ENCODE measurements around the gene TNFRSF6B. TPM values are rescaled to one million over a fixed set of nuclear protein-coding genes. Genes with fewer than 3 reads are reported as not detected.
"Not testable (repeated sequence)": the region's sequence is repeated elsewhere in the genome, so short reads cannot be mapped to it uniquely, and the experiment has no call there.

The TNFRSF6B gene
- polyA plus RNA-seq, 6 donors from 2014 or later, result not detected

GRCh38 chr20:63657937-63658748, 38.3 kb upstream of the TNFRSF6B start, which contains the start of gene RTEL1:
Gene RTEL1 (plus strand): TSS chr20:63658312. CDS start chr20:63659403, 1,091 bp downstream.
- no peaks in the 10 kb centered on the region for H3K27me3 Mint-ChIP-seq
- H3K27ac Mint-ChIP-seq, result peak within 1 kb of the TSS; percentile 86 to 97 (median 91)
- peak; percentile 85 for DNase-seq
- no peaks in the 10 kb centered on the region for H3K36me3 Mint-ChIP-seq
- ATAC-seq (ENCODE audit: low read depth in 2 of 2), result peak; percentile 87 to 91
- peaks cover 15 to 36% (median 34%) of the 10 kb centered on the region in 3 donors for H3K4me1 Mint-ChIP-seq
- no peaks in the 10 kb centered on the region for H3K9me3 Mint-ChIP-seq
- H3K4me3 Mint-ChIP-seq, result peak within 1 kb of the TSS; percentile 86 to 100 (median 96)

- DNase-seq, result no peak
- peak overlapping the region in 5 of 6 donors; percentile 89 to 97 (median 92) for H3K27ac Mint-ChIP-seq
- H3K27me3 Mint-ChIP-seq, result no peaks in the 10 kb centered on the region
- peak in 1 of 2 donors; percentile 22 for ATAC-seq (ENCODE audit: low read depth in 2 of 2)
- no peaks in the 10 kb centered on the region for H3K9me3 Mint-ChIP-seq
- peak overlapping the region; percentile 86 to 100 (median 96) for H3K4me3 Mint-ChIP-seq
- no peaks in the 10 kb centered on the region for H3K36me3 Mint-ChIP-seq
- peaks cover 15 to 33% (median 33%) of the 10 kb centered on the region in 3 donors for H3K4me1 Mint-ChIP-seq
Measured at GRCh38 chr20:63658749-63659187, 37.7 kb upstream of the TNFRSF6B start.

- ATAC-seq (ENCODE audit: low read depth in 2 of 2) (no peak), DNase-seq (no peak)
- Mint-ChIP-seq H3K4me1 (peaks cover 11 to 28% (median 27%) of the 10 kb centered on the region in 3 donors), H3K4me3 (peak overlapping the region; percentile 86 to 100 (median 96)), H3K36me3 (no peaks in the 10 kb centered on the region), H3K9me3 (no peaks in the 10 kb centered on the region), H3K27ac (no peak overlapping the region), H3K27me3 (no peaks in the 10 kb centered on the region)
Measured at GRCh38 chr20:63659370-63659769, 37.1 kb upstream of the TNFRSF6B start.

- not testable (repeated sequence) for H3K27me3 Mint-ChIP-seq, DNase-seq
- H3K4me3 Mint-ChIP-seq, result peak overlapping the region in 6 of 8 donors; percentile 13 to 100 (median 96)
Measured at GRCh38 chr20:63660174-63660573, 36.3 kb upstream of the TNFRSF6B start.

GRCh38 chr20:63660622-63661021, 35.8 kb upstream of the TNFRSF6B start:
- no peaks in the 10 kb centered on the region for H3K27me3 Mint-ChIP-seq
- no peaks in the 10 kb centered on the region for H3K36me3 Mint-ChIP-seq
- peaks cover 11 to 25% (median 23%) of the 10 kb centered on the region in 3 donors for H3K4me1 Mint-ChIP-seq
- no peak overlapping the region for H3K27ac Mint-ChIP-seq
- DNase-seq, result no peak
- no peaks in the 10 kb centered on the region for H3K9me3 Mint-ChIP-seq
- peak overlapping the region in 4 of 8 donors; percentile 15 to 100 (median 84) for H3K4me3 Mint-ChIP-seq
- ATAC-seq (ENCODE audit: low read depth in 2 of 2), result no peak

More at GRCh38 chr20:63660174-63660573, 36.3 kb upstream of the TNFRSF6B start:
- H3K9me3 Mint-ChIP-seq; H3K36me3 Mint-ChIP-seq; ATAC-seq (ENCODE audit: low read depth in 2 of 2); H3K27ac Mint-ChIP-seq: not testable (repeated sequence)
- H3K4me1 Mint-ChIP-seq, result peaks cover 11 to 25% (median 23%) of the 10 kb centered on the region in 3 donors

GRCh38 chr20:63661108-63661507, 35.3 kb upstream of the TNFRSF6B start:
- H3K27ac Mint-ChIP-seq, result no peak overlapping the region
- ATAC-seq (ENCODE audit: low read depth in 2 of 2) (no peak), DNase-seq (no peak)
- H3K36me3 Mint-ChIP-seq, result no peaks in the 10 kb centered on the region
- H3K27me3 Mint-ChIP-seq, result no peaks in the 10 kb centered on the region
- H3K4me1 Mint-ChIP-seq, result peaks cover 11 to 25% (median 23%) of the 10 kb centered on the region in 3 donors
- no peaks in the 10 kb centered on the region for H3K9me3 Mint-ChIP-seq
- H3K4me3 Mint-ChIP-seq, result peak overlapping the region in 2 of 8 donors; percentile 12 to 100

- H3K36me3 Mint-ChIP-seq, result no peaks in the 10 kb centered on the region
- peaks cover 11 to 25% (median 23%) of the 10 kb centered on the region in 3 donors for H3K4me1 Mint-ChIP-seq
- no peak overlapping the region for H3K27ac Mint-ChIP-seq
- peak overlapping the region in 1 of 8 donors; percentile 36 for H3K4me3 Mint-ChIP-seq
- H3K27me3 Mint-ChIP-seq, result no peaks in the 10 kb centered on the region
- DNase-seq (no peak), ATAC-seq (ENCODE audit: low read depth in 2 of 2) (no peak)
- H3K9me3 Mint-ChIP-seq, result no peaks in the 10 kb centered on the region
Measured at GRCh38 chr20:63661959-63662812, 34.3 kb upstream of the TNFRSF6B start.

GRCh38 chr20:63662813-63663189, 33.7 kb upstream of the TNFRSF6B start:
- Mint-ChIP-seq H3K27ac (no peak overlapping the region), H3K36me3 (no peaks in the 10 kb centered on the region), H3K27me3 (no peaks in the 10 kb centered on the region), H3K4me1 (peaks cover 11 to 24% (median 21%) of the 10 kb centered on the region in 3 donors), H3K9me3 (no peaks in the 10 kb centered on the region), H3K4me3 (peak overlapping the region in 1 of 8 donors; percentile 36)
- DNase-seq, result no peak
- no peak for ATAC-seq (ENCODE audit: low read depth in 2 of 2)

GRCh38 chr20:63663332-63664066, 33.0 kb upstream of the TNFRSF6B start:
- H3K36me3 Mint-ChIP-seq, result peaks cover 5 to 6% of the 10 kb centered on the region in 2 donors
- no peak overlapping the region for H3K27ac Mint-ChIP-seq
- DNase-seq (no peak), ATAC-seq (ENCODE audit: low read depth in 2 of 2) (no peak)
- H3K4me1 Mint-ChIP-seq, result peaks cover 13 to 17% (median 15%) of the 10 kb centered on the region in 3 donors
- peaks cover 0 to 1% (median 0%) of the 10 kb centered on the region in 7 donors for H3K9me3 Mint-ChIP-seq
- H3K4me3 Mint-ChIP-seq, result peak overlapping the region in 1 of 8 donors; percentile 38
- no peaks in the 10 kb centered on the region for H3K27me3 Mint-ChIP-seq

GRCh38 chr20:63664143-63664851, 32.2 kb upstream of the TNFRSF6B start:
- no peaks in the 10 kb centered on the region for H3K27me3 Mint-ChIP-seq
- ATAC-seq (ENCODE audit: low read depth in 2 of 2) (no peak), DNase-seq (no peak)
- no peak overlapping the region for H3K27ac Mint-ChIP-seq
- peaks cover 0 to 1% (median 0%) of the 10 kb centered on the region in 7 donors for H3K9me3 Mint-ChIP-seq
- peaks cover 5 to 8% of the 10 kb centered on the region in 2 donors for H3K36me3 Mint-ChIP-seq
- peaks cover 7 to 9% (median 8%) of the 10 kb centered on the region in 3 donors for H3K4me1 Mint-ChIP-seq
- no peak overlapping the region for H3K4me3 Mint-ChIP-seq

- peaks cover 0 to 1% (median 0%) of the 10 kb centered on the region in 7 donors for H3K9me3 Mint-ChIP-seq
- ATAC-seq (ENCODE audit: low read depth in 2 of 2) (no peak), DNase-seq (no peak)
- peaks cover 5 to 8% of the 10 kb centered on the region in 2 donors for H3K36me3 Mint-ChIP-seq
- peaks cover 0 to 8% (median 2%) of the 10 kb centered on the region in 3 donors for H3K4me1 Mint-ChIP-seq
- no peaks in the 10 kb centered on the region for H3K27me3 Mint-ChIP-seq
- H3K27ac Mint-ChIP-seq, result no peak overlapping the region
- H3K4me3 Mint-ChIP-seq, result no peak overlapping the region
Measured at GRCh38 chr20:63664861-63665594, 31.4 kb upstream of the TNFRSF6B start.

GRCh38 chr20:63665708-63666107, 30.7 kb upstream of the TNFRSF6B start:
- no peak for ATAC-seq (ENCODE audit: low read depth in 2 of 2)
- H3K9me3 Mint-ChIP-seq, result peaks cover 0 to 1% (median 0%) of the 10 kb centered on the region in 7 donors
- H3K36me3 Mint-ChIP-seq, result peaks cover 5 to 8% of the 10 kb centered on the region in 2 donors
- H3K4me1 Mint-ChIP-seq, result peaks cover 0 to 8% (median 4%) of the 10 kb centered on the region in 3 donors
- H3K27ac Mint-ChIP-seq, result peak overlapping the region in 1 of 6 donors; percentile 29
- no peak overlapping the region for H3K4me3 Mint-ChIP-seq
- H3K27me3 Mint-ChIP-seq, result no peaks in the 10 kb centered on the region
- no peak for DNase-seq

Measured in naive B cell (primary cell).